Activated CD8-positive, alpha-beta memory T cell treated with anti-CD3 and anti-CD28 coated beads for 4 hours (primary cell): ENCODE measurements around the gene FAHD1.

ENCODE experiments used
- DNase-seq, 2 donors: peaks; one replicate each; pipeline ENCODE4 v3.0.0-alpha.2; 2020; ENCODE audit warnings: low read depth in 2 of 2

Gene FAHD1

DNA sequence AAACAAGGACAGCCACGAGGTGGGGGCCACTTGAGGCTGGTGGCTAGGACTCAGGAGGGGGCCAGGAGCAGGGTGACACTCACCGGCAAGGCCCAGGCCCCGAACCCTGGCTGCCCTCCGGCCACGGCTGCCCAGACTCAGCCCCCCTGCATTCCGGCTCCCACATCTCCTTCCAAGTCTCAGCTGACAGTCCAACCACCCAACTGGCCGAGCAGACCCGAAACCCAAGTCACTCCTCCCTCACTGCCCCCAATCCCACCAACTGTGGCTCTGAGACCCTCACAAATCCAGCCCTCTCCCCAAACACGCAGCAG, 9.8 kb upstream of the FAHD1 start:
- DNase-seq, result no peak

DNA sequence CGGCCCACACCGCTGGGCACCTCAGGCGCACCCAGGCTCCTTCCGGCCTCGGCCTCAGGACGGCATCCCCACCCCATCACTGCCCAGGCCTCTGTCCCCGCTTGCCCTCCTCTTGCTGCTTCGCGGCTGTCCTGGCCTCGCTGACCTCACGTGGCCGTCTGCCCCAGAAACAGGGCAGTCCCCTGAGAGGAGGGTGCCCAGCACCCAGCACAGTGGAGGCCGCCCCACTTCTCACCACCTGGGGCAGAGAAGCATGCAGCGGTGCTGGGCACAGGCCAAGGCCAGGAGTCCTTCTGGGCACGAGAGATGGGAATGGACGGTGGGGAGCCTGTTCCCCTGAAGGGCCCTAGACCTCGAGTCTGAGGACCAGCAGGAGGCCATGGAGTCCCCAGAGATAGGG, 9.3 kb upstream of the FAHD1 start:
- DNase-seq, result no peak

DNA sequence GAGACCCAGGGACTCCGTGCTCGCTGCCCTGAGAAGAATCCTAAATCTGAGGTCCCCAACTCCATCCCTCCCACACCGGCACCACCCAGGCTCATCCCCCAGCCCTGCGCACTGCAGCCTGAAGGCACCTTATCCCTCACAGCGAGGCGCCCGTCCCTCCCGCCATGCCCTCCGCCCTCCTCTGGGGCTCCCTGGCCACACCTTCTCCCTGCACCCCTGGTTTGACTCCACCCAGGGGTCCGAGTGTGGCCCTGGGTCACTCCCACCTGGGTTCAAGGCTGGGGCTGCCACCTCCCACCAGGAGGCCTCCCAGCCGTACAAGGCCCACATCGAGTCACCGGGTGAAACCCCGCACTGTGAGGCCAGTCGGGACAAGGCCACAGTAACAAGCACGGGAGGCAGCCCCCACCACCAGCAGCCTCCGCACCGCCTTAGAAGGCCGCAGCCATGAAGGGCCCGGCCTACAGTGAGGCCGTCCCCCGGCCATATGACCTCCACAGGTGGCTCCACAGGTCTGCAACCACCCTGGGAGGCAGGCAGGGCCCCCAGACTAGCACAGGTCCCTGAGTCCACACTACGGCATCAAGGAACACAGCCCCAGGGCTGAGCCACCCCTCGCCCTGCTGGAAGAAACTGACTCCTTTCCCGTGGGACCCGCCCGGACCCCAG, 8.7 kb upstream of the FAHD1 start:
- no peak for DNase-seq

DNA sequence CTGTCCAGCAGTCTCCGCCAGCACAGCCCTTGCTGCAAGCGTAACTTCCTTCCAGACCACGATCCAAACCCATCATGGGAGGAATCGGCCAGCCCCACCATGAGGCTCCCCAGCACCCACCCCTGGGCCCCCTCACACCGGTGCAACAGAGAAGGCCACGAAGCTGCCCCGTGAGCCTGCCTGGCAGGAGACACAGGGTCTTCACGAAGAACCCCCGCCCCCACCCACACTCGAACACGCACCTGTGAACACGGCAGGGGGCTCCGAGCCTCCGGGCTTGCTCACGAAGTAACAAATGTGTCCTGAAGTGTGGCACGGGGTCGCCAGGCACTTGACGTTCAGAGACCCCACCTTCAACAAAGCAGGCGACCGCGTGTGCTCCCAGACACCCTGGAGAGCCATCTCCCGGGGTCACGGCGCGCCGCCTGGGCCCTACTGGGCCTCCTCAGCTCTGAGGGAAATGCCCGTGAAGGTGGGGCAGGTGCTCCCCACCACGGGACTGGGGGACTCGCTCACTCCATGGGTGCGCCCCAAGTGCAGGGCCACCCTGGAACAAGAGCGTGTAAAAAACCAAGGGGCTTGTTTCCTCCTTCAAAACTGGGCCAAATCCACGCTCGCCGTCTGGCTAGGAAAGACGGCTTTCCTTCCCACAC, 8.0 kb upstream of the FAHD1 start:
- no peak for DNase-seq

DNA sequence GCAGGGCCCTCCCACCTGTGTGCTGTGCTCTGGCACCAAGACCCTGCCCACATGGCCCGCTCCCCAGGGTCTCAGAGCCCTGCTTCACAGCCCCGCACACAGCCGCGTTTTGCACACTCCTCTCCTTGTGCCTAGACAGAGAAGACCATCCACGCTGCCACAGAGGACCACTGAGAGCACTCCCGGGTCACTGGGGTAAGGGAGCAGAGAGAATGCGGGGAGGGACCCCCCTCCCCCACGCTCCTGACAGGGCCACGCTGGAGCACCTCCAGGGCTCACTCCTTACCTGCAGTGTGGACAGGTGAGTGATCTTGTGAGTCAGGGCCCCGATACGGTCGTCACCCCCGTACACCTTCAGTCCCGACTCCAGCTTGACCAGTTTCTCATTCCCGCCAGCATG, 7.4 kb upstream of the FAHD1 start:
- no peak for DNase-seq

DNA sequence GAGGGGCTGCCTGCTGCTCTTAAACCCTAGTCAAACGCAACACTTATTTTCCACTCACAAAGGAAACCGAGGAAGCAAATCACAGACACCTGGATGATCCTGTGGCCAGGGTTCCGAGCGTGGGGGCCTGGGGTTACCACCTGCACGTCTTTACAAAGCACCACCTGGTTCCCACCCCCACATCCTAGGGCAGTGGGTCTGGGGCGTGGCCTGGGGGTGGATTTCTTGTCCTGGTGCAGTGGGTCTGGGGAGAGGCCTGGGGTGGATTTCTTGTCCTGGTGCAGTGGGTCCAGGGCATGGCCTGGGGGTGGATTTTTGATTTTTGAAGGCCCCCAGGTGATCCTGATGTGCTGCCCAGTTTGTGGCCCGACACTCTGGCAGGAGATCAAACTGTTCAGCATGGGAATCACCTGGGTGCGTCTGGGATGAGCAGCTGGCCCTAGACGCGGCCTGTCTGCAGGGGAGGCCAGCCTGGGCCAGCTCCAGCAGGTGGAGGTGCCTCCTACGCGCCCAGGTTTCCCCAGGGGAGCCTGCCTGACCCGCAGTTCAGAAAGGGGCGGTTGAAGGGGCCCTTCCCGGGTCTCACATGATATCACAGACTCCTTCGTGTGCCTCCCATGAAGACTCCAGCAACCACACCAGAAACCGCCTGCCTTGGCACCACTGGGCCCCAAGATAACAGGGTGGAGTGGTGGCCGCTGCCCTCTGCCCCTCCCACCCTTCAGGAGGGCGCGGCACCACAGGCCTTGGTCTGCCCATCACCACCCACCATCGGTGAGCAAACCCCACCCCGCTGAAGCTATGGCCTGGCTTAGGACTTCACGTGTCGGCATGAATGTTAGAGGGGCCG, 6.7 kb upstream of the FAHD1 start:
- no peak for DNase-seq

DNA sequence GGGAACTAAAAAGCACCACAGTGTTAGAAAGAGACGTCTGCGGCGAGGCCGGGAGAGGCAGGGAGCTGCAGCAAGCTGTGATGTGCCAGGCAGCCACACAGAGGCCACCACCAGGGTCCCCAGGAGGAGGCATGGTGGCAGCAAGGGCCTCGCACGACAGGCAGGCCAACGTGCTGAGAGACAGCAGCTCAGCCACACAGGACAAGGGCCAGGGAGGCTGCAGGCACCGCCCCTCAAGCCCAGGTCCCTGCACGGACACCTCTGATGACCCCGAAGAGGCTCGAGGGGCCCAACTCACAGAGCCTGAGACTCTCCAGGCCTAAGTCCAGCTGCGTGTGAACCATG, 6.1 kb upstream of the FAHD1 start:
- DNase-seq, result no peak

DNA sequence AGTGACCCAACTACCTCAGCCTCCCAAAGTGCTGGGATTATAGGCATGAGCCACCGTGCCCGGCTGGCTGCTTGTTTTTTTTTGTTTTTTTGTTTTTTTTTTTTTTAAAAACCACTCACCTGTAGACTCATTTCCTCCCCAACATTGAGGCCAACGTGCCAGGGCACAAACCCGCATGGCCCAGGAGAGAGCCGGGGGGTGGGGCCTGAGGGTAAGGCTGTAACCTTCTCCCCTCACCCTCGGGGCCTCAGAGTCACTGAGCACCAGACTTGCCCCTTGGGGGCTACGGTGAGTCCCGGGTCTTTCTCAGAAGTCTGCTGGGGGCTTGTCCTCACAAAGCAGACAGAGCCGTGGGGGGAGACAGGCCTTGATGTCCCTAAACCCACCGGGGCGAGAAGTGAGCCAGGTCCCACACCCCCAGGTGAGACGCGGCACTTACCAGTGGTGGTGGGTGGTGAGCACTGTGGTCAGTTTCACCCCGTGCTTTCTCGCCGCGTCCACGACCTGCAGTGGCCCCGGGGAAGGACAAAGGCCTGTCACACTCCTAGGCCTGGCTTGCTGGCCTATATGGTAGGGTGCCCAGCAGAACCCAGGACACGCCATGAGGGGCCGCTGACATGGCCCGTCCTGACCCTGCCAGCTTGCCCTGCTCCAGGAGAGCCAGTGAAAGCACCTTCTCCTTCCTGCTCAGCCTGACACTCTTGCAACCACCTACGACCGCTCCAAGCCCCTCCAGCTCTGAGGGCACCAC, 5.0 kb upstream of the FAHD1 start:
- DNase-seq, result no peak

DNA sequence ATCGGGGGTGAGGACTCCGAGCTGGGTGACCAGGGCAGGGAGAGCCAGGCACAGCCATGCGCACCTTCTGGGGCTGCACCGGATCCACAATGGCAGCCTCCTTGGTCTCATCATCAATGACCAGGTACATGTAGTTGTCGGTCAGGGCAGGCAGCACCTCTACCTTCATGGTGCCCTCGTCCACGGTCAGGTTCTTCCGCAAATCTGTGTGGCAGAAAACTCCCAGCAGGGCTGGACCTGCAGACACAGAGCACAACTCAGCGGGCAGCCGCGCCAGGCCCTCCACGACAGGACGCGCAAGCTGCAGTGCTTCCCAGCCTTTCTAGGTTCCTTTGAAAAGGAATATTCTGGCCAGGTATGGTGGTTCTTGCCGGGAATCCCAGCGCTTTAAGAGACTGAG, 4.2 kb upstream of the FAHD1 start:
- no peak for DNase-seq

DNA sequence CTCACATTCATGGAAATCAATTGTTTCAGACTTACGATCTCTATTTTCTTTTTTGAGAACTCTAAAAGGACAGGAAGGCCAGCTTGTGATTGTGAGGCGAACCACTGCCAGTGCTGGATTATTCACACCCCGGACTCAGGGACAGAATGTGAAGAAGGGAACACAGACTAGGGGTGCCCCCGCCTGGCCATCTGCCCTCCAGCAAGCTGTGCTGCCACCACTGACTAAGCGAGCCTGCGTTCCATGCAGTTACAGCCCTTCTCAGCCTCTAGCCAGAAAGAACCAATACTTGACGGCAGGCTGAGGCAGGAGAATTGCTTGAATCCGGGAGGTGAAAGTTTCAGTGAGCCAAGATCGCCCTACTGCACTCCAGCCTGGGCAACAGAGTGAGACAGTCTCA, 3.2 kb upstream of the FAHD1 start:
- DNase-seq, result no peak

DNA sequence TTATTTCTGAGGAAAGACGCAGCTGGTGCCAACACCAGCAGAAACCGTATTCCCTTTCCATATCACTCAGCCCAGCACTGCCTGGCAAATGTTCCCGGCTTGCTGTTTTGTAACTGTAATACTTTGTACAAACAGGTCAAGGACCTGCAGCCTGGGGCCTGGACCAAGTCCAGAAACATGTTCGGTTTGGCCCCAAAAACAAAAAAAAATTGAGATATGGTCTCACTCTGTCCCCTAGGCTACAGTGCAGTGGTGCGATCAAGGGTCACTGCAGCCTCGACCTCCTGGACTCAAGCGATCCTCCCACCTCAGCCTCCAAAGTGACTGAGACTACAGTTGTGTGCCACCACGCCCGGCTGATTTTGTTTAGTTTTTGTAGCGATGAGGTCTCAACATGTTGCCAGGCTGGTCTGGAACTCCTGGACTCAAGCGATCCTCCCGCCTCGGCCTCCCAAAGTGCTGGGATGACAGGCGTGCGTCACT, 1.6 kb upstream of the FAHD1 start:
- DNase-seq, result no peak

DNA sequence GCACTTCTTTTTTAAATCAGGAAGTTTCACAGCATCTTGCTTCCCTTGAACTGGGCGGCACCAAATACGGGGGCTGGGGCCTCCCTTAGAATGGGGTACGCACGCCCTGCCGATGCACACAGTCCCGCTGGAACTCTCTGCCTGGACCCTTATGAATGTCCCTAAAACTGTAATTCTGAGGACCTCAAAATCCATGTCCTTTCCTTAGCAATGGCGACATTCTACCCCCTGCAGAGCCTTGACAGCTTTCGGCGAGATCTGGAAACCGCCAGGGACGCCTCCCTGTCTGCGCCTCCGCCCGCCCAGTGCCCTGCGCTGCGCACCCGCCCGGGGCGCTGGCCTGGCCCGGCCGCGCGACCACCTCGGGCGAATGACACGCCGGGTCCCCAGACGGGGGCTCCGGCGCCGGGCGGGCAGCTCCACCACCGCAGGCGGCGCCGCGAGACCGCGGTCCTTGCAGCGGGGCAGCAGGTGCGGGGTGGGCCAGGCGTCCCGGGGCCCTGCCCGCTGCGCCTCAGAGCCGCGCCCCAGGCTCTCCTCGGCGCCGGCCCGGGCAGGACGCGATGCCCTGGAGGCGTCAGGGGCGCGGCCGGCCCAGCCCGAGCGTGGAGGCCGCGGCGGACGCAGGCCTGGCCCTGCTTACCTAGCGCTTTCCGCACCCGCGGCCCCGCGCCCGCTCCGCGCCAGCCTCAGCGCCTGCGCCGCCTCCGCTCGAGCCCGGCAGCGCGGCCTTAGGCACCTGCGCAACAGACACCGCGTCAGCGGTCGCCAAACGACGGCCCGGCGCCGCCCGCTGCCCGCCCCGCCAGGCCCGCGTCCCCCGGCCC, 929 bp upstream of the FAHD1 start:
- DNase-seq, result peak; percentile 24 to 42

DNA sequence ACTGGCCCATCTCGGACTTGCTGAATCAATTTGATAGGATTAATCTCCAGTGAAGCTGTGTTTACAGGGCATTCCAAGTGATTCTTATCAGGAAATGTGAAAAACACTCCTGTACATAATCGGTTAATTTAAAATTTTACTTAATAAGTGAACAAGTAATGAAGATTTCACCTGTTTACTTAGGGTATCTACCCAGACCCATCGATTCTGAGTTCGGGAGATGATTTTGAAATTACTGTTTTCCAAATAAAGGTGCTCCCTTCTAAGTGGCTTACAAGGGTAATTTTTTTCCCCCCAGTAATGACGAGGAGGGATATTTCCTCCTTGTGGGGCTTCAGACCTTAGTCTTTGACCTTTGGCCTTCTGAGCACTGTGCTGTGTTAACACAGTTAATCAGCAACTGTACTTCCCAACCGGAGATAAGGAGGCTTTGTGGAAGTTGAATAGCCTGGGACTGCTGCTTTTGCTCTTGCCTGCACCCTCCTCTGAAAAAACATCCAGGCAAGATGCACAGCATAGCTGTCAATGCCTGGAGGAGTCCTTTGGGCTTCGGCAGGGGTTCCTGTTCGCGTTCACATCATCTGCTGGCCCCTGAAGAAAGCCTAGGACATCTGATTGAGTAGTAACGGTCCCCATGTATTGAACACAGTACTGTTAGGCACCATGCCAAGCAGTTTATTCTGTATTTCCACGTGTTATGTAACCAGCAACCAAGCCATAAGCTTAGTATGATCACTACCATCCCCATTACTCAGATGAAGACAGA, 1.8 kb downstream of the FAHD1 start:
- no peak for DNase-seq

DNA sequence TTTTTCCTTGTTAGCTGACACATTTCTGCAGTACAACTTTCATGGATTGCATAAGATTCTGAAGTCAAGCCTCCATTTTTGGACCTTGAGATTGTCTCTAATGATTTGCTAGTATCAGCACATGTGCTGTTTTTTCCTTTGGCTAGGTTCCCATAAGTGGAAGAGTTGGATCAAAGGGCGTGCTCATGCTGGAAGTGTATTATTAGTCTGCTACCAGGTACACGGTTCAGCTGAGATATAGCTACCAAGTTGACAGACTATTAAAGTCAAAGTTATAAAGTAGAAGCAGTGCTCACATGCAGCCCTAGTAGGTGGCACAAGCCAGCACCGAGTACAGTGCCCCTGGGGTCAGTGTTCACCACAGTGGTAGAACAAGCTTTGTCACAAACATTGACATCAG, 3.2 kb downstream of the FAHD1 start:
- no peak for DNase-seq

DNA sequence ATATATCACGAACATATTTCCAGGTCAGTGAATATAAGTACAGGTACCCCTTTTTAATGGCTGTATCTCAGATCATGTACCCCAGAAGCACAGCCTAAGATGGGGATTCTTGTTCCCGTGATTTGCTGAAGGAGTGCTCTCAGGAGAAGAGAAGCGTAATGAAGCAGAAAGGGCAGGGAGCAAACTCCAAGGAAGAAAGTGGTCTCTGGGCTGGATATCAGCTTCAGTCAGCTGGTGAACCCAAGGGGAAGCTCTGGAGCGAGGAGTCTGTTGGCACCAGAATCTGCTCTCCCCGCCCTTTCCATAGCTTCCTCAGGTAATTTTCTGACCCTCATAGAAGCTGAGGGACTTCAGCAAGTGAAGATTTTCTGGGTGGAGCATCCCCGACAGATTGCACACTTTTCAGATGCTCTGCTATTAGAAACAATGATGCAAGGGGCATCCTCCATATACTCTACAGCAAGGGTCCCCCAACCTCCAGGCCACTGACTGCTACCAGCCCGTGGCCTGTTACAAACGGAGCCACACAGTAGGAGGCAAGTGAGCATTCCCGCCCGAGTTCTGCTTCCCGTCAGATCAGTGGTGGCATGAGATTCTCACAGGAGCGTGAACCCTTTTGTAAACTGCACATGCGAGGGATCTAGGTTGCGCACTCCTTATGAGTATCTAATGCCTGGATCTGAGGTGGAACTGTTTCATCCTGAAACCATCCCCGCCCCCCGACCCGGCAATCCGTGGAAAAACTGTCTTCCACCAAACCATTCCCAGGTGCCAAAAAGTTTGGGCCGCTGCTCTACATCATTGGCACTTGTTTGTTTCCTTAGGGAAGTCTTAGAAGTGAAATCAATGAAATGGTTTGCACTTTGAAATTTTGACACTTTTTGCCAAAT, 4.4 kb downstream of the FAHD1 start:
- no peak for DNase-seq

DNA sequence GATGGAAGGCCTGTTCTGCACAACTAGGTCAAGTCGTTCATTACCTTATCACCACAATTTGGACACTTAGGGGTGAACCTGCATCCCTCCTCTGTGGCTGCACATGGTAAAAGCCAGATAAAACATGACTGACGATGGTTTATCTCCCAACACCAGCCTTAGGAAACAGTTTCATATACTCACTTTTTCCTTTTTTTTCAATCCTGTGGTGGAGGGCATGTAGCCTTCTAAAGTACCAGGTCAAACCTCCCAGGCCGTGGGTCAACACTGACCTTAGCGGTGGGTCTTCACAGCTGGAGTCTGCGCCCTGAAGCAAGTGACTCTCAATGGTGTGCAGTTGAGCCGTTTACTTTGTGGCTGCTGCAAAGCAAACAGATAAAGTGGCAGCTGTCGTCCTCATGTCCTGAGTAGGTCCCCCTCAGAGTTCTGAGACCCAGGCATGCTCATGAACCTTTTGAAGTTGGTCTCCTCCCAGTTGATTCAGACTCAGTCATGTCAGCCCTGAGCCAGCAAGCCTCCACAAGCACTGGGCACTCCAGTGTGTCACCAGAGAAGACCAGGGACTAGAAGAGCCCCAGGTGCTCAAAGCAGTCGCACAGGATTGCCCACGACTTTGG, 5.9 kb downstream of the FAHD1 start:
- no peak for DNase-seq

DNA sequence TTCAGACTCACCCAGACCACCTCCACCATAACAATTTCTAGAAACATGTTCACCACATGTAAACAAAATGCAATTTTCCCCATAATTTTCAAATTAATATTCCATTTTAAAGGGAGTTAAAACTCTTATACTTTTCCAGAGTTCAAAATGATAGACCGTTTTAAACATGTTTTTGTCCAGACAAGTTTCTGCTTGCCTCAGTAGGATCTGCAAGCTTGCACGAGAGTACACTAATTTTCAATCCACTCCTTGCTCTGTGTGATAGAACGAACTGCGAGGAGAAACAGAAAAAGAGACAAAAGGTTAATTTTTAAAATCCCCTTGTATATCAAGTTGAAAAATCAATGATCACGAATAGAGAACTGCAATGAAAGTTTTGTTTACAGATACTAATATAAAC, 7.1 kb downstream of the FAHD1 start:
- no peak for DNase-seq

DNA sequence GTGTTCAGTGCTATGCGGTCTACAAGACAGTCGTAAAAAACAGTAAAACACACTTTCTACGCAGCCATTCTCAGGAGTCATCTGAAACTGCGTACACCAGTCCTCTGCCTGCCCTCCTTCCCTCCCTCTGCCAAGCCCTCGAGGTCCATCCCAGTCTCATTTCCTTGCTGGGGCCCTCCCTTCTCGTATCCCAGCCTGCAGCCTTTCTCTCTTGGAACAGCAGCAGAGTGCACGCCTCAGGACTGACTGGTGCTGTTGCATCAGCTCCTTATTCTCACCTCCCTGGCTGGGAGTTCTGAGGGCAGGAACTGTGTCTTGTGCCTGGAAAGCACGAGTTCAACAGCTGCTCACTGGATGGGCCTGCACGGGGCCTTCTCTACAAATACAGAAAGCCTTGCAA, 12.5 kb downstream of the FAHD1 start:
- no peak for DNase-seq

DNA sequence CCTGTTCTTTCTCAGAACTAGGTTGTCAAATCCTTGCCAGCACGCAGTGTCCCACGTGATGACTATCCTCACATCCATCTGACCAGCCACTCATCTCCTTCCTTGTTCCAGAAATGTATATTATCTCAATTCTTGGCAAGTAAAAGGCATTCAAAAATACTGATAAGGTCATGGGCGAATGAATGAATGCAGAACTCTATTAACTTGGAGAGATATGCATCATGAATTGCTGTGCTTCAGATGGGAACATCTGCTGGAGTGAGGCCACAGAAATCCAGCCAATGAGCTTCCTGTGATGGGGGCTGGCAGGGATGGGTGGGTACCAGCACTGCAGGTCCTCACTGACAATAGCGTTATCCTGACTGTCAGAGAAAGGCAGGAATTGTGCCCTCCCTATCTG, 19.0 kb downstream of the FAHD1 start:
- DNase-seq, result no peak
